Neural progenitor cell (in vitro differentiated cells): ENCODE data around the gene LOC101059915.
"Not testable (repeated sequence)": the region's sequence is repeated elsewhere in the genome, so short reads cannot be mapped to it uniquely, and the experiment has no call there.

Source experiments
- DNase-seq: peaks from one replicate; pipeline ENCODE4 v3.0.0-alpha.2; 2016; ENCODE audit warnings: low spot score
- H2AFZ ChIP-seq: fragments of 200-600 bp; sonication (generic); replicated peaks from 2 replicates; pipeline ENCODE4 v1.6.1; 2016; ENCODE audit warnings: antibody characterized with exemption
- H3F3A ChIP-seq: fragments of 200-600 bp; sonication (generic); 2 replicates; pipeline ENCODE4 v1.6.1; 2016; ENCODE audit warnings: antibody characterized with exemption, low read depth
- H3K27ac ChIP-seq: fragments of 200-600 bp; sonication (generic); 2 replicates; pipeline ENCODE4 v1.5.1; 2016; ENCODE audit warnings: mild to moderate bottlenecking
- H3K27me3 ChIP-seq: fragments of 200-600 bp; sonication (generic); 2 replicates; pipeline ENCODE4 v1.6.1; 2016; ENCODE audit warnings: mild to moderate bottlenecking, moderate library complexity
- H3K36me3 ChIP-seq: fragments of 200-600 bp; sonication (generic); 2 replicates; pipeline ENCODE4 v1.5.1; 2016
- H3K4me1 ChIP-seq: fragments of 200-600 bp; sonication (generic); 2 replicates; pipeline ENCODE4 v1.6.1; 2016; ENCODE audit warnings: mixed run types
- H3K4me2 ChIP-seq: fragments of 200-600 bp; sonication (generic); 2 replicates; pipeline ENCODE4 v1.6.1; 2016
- H3K4me3 ChIP-seq: fragments of 200-600 bp; sonication (generic); 2 replicates; pipeline ENCODE4 v1.5.1; 2016
- H3K79me2 ChIP-seq: fragments of 200-600 bp; sonication (generic); 2 replicates; pipeline ENCODE4 v1.6.1; 2016; ENCODE audit warnings: low read depth
- H3K9ac ChIP-seq: fragments of 200-600 bp; sonication (generic); 2 replicates; pipeline ENCODE4 v1.6.1; 2016
- H3K9me3 ChIP-seq: fragments of 200-600 bp; sonication (generic); 2 replicates; pipeline ENCODE4 v1.5.1; 2016; ENCODE audit warnings: low read depth
- H4K20me1 ChIP-seq: fragments of 200-600 bp; sonication (generic); 2 replicates; pipeline ENCODE4 v1.6.1; 2016; ENCODE audit warnings: low read depth
- H3K27ac Mint-ChIP-seq: 3 replicates; pipeline ENCODE4 v1.8.0; 2021; ENCODE audit warnings: mixed read lengths
- H3K27me3 Mint-ChIP-seq: 2 replicates; pipeline ENCODE4 v1.8.0; 2022; ENCODE audit warnings: low read depth, mild to moderate bottlenecking, inconsistent platforms, moderate library complexity, mixed read lengths; ENCODE audit not compliant: insufficient read depth
- H3K36me3 Mint-ChIP-seq: 3 replicates; pipeline ENCODE4 v1.8.0; 2021; ENCODE audit warnings: mixed read lengths
- H3K4me1 Mint-ChIP-seq: 3 replicates; pipeline ENCODE4 v1.8.0; 2021; ENCODE audit warnings: mixed read lengths
- H3K4me3 Mint-ChIP-seq: 3 replicates; pipeline ENCODE4 v1.8.0; 2021; ENCODE audit warnings: mild to moderate bottlenecking, moderate library complexity, mixed read lengths
- H3K9me3 Mint-ChIP-seq: 3 replicates; pipeline ENCODE4 v1.8.0; 2020; ENCODE audit warnings: mixed read lengths
- CTCF ChIP-seq: fragments of 200-600 bp; sonication (generic); IDR thresholded peaks from 2 replicates; pipeline ENCODE4 v1.5.1; 2017; ENCODE audit warnings: antibody characterized with exemption, mild to moderate bottlenecking
- EZH2 ChIP-seq: fragments of 200-600 bp; sonication (generic); IDR thresholded peaks from 2 replicates; pipeline ENCODE4 v1.6.1; 2017; ENCODE audit warnings: antibody characterized with exemption, mild to moderate bottlenecking, moderate library complexity
- EZH2phosphoT487 ChIP-seq: fragments of 200-600 bp; sonication (generic); IDR thresholded peaks from 2 replicates; pipeline ENCODE4 v1.6.1; 2017; ENCODE audit warnings: antibody characterized with exemption

LOC101059915 gene

DNA sequence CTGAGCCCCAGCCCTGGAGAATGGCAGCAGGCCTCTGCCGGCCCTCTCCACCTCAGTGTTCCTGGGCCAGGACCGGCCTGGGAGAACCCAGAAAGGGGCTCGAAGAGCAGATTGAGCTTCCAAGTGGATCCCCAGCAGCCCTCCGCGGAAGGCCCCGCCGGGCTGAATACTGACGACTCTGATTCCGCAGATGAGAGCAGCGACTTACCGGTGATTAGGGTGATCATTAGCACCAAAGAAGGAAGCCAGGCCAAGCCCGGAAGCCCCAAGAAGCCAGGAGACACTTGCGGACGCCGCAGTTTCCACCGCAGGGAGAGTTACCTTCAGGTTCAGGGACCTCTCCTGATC, 876 bp downstream of the LOC101059915 start:
- H3K79me2 ChIP-seq = no peaks in the 10 kb centered on the region
- no peak overlapping the region for H3K4me3 Mint-ChIP-seq
- H3K27me3 Mint-ChIP-seq = peaks cover 11% of the 10 kb centered on the region
- no peaks in the 10 kb centered on the region for H3K27me3 ChIP-seq
- TF ChIP-seq EZH2 (no peak), CTCF (no peak), EZH2phosphoT487 (no peak)
- no peak overlapping the region for H3K4me2 ChIP-seq
- H3K9me3 ChIP-seq = no peaks in the 10 kb centered on the region
- no peaks in the 10 kb centered on the region for H3K36me3 ChIP-seq
- no peak overlapping the region for H3K9ac ChIP-seq
- H3K27ac Mint-ChIP-seq = no peak overlapping the region
- no peaks in the 10 kb centered on the region for H3K4me1 ChIP-seq
- no peak overlapping the region for H3K4me3 ChIP-seq
- no peak for DNase-seq
- H3K9me3 Mint-ChIP-seq = peaks cover 18% of the 10 kb centered on the region
- H3K4me1 Mint-ChIP-seq = no peaks in the 10 kb centered on the region
- H2AFZ ChIP-seq = no peak overlapping the region
- H3F3A ChIP-seq = no peaks in the 10 kb centered on the region
- H3K27ac ChIP-seq = no peak overlapping the region
- H3K36me3 Mint-ChIP-seq = no peaks in the 10 kb centered on the region
- H4K20me1 ChIP-seq = no peaks in the 10 kb centered on the region

DNA sequence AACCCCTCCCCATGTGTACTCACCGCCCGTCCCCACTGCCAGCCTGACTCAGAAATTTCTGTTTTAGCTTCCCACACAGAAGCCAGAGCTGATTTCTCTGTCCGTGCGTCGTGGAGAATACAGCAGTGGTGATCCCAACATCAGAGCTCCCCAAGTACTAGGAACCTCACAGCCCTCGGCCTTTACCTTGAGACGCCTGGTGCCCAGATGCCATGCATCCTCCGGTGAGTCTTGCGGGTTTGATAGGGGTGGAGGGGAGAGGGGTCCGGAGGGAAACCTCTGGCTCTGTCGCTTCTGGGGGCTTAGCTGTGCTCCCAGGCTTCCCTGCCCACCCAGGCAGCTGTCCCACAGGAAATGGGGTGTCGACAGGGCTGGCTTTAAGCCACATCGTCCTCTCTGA, 2.1 kb downstream of the LOC101059915 start:
- no peaks in the 10 kb centered on the region for H3K4me1 ChIP-seq
- H3K27ac ChIP-seq = no peak overlapping the region
- Mint-ChIP-seq H3K4me1 (no peaks in the 10 kb centered on the region), H3K4me3 (no peak overlapping the region), H3K9me3 (peaks cover 23% of the 10 kb centered on the region), H3K36me3 (no peaks in the 10 kb centered on the region), H3K27me3 (peaks cover 11% of the 10 kb centered on the region), H3K27ac (no peak overlapping the region)
- no peaks in the 10 kb centered on the region for H3F3A ChIP-seq
- no peak overlapping the region for H3K4me2 ChIP-seq
- H3K9me3 ChIP-seq = no peaks in the 10 kb centered on the region
- DNase-seq = no peak
- no peak for TF ChIP-seq CTCF
- TF ChIP-seq EZH2 = no peak
- no peak for TF ChIP-seq EZH2phosphoT487
- H3K79me2 ChIP-seq = no peaks in the 10 kb centered on the region
- H3K4me3 ChIP-seq = no peak overlapping the region
- H4K20me1 ChIP-seq = no peaks in the 10 kb centered on the region
- no peak overlapping the region for H3K9ac ChIP-seq
- no peaks in the 10 kb centered on the region for H3K36me3 ChIP-seq
- no peak overlapping the region for H2AFZ ChIP-seq
- no peaks in the 10 kb centered on the region for H3K27me3 ChIP-seq

DNA sequence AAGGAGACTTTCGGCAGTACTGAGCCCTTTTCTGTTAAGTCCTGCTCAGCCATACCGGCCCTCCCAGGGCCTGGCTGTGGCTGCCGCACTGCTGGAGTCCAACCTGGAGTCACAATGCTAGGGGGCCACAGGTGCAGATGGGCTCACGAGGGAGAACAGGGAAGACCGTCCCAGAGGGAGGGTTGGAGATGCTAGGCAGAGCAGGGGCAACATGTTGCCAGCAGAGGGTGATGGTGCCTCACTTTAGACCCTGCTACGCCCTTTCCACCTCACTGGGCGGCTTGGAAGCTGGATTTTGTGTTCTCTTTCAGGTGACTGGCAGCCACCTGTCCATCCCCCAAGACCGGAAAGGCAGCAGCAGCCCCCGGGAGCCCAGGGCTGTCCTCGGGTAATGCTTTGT, 2.6 kb downstream of the LOC101059915 start:
- H3F3A ChIP-seq, H3K36me3 Mint-ChIP-seq, H3K27ac Mint-ChIP-seq, H3K79me2 ChIP-seq, H3K9me3 ChIP-seq, H3K27me3 ChIP-seq, H3K4me1 Mint-ChIP-seq, H3K9ac ChIP-seq, H3K4me1 ChIP-seq, H4K20me1 ChIP-seq, H3K27ac ChIP-seq, H3K4me2 ChIP-seq, H3K4me3 Mint-ChIP-seq, H3K4me3 ChIP-seq, H2AFZ ChIP-seq, H3K36me3 ChIP-seq: not testable (repeated sequence)
- H3K9me3 Mint-ChIP-seq = peaks cover 26% of the 10 kb centered on the region
- TF ChIP-seq CTCF = peak; percentile 57
- DNase-seq = peak; percentile 53
- H3K27me3 Mint-ChIP-seq = peaks cover 10% of the 10 kb centered on the region
